Upper lobe of left lung (tissue), 4 donors: ENCODE measurements around the gene RNF187.

Experiments
- CTCF ChIP-seq, 6 experiments: fragments of 450-650 bp in 4 of 6; fragments of 200-600 bp in 2 of 6; sonication (generic) in 2 of 6; IDR thresholded peaks; one replicate each; pipeline ENCODE4 v1.5.1; 2016 to 2019; ENCODE audit warnings: antibody characterized with exemption in 6 of 6
- POLR2A ChIP-seq, 4 donors: fragments of 450-650 bp; IDR thresholded peaks; one replicate each; pipeline ENCODE4 v1.5.1; 2016 to 2017; ENCODE audit warnings: antibody characterized with exemption in 4 of 4, mild to moderate bottlenecking in 2 of 4

- TF ChIP-seq CTCF (IDR thresholded peaks at IDR 0.05): no peak
- no peak for TF ChIP-seq POLR2A (IDR thresholded peaks at IDR 0.05)
These were observed 40.3 kb upstream of the RNF187 start for GRCh38 chr1:228446852-228447251.
